ACC112 (cell line): Measurements from ENCODE around the gene LRFN2.

Experiments used
- H2AFZ ChIP-seq: fragments of 200-600 bp; sonication (generic); one replicate; pipeline ENCODE4 v1.6.0; 2017; ENCODE audit warnings: antibody characterized with exemption, low read length; ENCODE audit not compliant: unreplicated experiment
- H3K27ac ChIP-seq: fragments of 200-600 bp; sonication (generic); 2 replicates; pipeline ENCODE4 v1.5.1; 2014; ENCODE audit warnings: low read depth, mild to moderate bottlenecking, antibody characterized with exemption, low read length, moderate library complexity
- H3K27me3 ChIP-seq: fragments of 200-600 bp; sonication (generic); 2 replicates; pipeline ENCODE4 v1.6.1; 2014; ENCODE audit warnings: mild to moderate bottlenecking, antibody characterized with exemption, low read length, moderate library complexity, mixed read lengths; ENCODE audit not compliant: insufficient read depth
- H3K36me3 ChIP-seq: fragments of 200-600 bp; sonication (generic); 2 replicates; pipeline ENCODE4 v1.6.1; 2016; ENCODE audit warnings: mild to moderate bottlenecking, antibody characterized with exemption, low read length, moderate library complexity, mixed read lengths; ENCODE audit not compliant: insufficient read depth
- H3K4me1 ChIP-seq: fragments of 200-600 bp; sonication (generic); one replicate; pipeline ENCODE4 v1.6.1; 2016; ENCODE audit warnings: low read length, mixed read lengths; ENCODE audit not compliant: insufficient read depth, unreplicated experiment, control insufficient read depth
- H3K4me3 ChIP-seq: fragments of 200-600 bp; sonication (generic); 2 replicates; pipeline ENCODE4 v1.5.1; 2014; ENCODE audit warnings: mild to moderate bottlenecking, low read depth, low read length
- H3K79me2 ChIP-seq: fragments of 200-600 bp; sonication (generic); one replicate; pipeline ENCODE4 v1.6.0; 2016; ENCODE audit warnings: low read length; ENCODE audit not compliant: control insufficient read depth, unreplicated experiment, insufficient read depth

LRFN2 gene

DNA sequence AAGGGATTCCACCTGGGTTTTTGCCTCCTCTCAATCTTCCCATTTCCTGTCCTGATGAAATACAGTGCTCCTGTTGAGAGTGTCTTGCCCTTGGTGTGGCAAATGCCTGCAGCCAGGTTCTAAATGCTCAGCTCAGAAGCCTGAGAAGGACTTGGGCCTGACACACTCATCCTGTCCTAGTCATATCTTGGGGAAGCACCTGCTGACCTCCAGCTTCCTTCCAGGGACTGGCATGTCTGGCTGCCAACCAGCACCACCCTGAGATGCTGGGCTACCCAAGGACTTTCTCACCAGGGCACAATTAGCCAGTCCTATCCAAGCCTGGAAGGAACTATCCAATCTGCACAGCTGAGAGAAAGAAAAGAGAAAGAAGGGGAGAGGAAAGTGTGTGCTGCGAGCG lies 43.4 kb downstream of the LRFN2 start:
- H3K4me1 ChIP-seq = no peaks in the 10 kb centered on the region
- H3K79me2 ChIP-seq = no peaks in the 10 kb centered on the region
- H3K36me3 ChIP-seq = no peaks in the 10 kb centered on the region
- no peak overlapping the region for H3K27ac ChIP-seq
- no peaks in the 10 kb centered on the region for H3K27me3 ChIP-seq
- H3K4me3 ChIP-seq = no peak overlapping the region
- H2AFZ ChIP-seq = no peak overlapping the region

DNA sequence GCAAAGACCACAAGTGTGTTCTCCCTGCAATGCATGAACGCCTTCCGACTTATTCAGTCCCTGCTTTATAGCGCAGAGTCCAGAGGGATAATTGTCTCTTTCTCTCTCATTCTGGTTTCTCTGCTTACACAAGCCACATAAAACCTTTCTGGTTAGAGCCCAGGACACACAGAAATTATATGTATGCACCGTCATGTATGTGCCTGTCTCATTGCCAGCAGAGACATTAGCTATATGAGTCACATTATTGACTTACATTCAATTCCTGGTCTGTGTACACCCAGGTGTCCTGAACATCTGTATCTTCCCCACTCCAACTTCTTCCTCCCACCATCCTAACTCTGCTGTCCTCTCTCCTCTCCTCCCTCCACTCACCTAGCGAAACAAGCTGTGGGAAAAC lies 44.0 kb downstream of the LRFN2 start:
- H3K79me2 ChIP-seq = no peaks in the 10 kb centered on the region
- H3K27me3 ChIP-seq = no peaks in the 10 kb centered on the region
- no peak overlapping the region for H3K27ac ChIP-seq

DNA sequence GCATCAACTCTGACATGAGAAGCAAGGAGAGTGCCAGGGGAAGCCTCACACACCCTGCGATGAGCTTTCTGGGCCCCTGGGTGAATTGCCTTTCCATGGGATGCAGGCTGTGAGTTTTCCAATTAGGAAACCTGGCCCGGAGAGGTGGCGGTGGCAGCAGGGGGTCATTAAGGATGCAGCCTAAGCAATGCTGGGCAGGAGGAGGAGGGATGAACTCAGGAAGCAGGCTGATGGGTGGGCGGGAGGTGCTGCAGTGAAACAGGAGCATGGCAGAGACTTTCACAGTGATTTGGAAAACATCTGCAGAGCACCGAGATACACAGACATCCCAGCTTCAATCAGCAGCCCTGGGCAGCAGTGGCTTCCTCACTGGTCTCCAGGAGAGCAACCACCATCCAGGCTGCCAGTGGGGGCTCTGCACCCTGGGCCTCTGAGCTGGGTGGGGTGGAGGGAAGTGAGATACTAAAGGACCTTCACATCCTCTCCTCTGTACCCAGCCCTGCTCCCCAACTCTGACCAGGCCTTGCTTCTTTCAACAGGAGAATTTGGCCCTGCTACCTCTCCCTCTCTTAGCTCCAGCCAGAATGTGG lies 44.9 kb downstream of the LRFN2 start:
- no peaks in the 10 kb centered on the region for H3K27me3 ChIP-seq
- H3K4me3 ChIP-seq = no peak overlapping the region
- H3K36me3 ChIP-seq = no peaks in the 10 kb centered on the region

More for the DNA sequence above, 44.0 kb downstream of the LRFN2 start:
- no peak overlapping the region for H2AFZ ChIP-seq
- H3K4me1 ChIP-seq = no peaks in the 10 kb centered on the region
- no peaks in the 10 kb centered on the region for H3K36me3 ChIP-seq
- no peak overlapping the region for H3K4me3 ChIP-seq

DNA sequence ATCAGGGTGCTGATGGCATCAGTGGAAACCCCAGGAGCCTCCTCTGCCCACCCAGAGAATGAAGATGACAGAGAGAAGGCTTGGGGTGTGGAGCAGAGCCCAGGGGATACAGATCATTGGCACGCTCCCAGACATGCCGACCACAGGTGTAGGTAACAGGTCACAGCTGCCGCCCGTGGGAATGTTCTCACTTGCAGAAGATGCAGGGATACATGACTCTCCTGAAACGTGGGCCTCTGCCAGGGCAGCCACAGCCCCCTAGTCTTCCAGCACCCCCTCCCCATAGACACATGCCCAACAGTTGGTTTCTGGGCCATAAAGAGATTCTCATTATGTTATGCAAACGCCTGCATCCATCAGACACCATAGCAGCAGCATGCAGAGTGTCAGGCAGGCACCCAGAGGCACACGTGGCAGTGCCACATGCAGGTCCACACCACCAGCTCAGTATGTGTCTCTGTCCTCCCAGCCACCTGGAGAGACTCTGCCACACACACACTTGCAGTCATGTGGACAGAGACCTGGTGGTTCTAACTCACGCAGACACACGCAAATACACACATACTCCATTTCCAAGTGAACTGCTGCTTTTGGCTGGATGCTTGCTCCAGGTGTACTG lies 45.5 kb downstream of the LRFN2 start:
- H3K27me3 ChIP-seq = no peaks in the 10 kb centered on the region
- no peak overlapping the region for H3K4me3 ChIP-seq

More for the DNA sequence above, 44.9 kb downstream of the LRFN2 start:
- H3K79me2 ChIP-seq = no peaks in the 10 kb centered on the region
- H3K27ac ChIP-seq = no peak overlapping the region
- H3K4me1 ChIP-seq = no peaks in the 10 kb centered on the region
- no peak overlapping the region for H2AFZ ChIP-seq

DNA sequence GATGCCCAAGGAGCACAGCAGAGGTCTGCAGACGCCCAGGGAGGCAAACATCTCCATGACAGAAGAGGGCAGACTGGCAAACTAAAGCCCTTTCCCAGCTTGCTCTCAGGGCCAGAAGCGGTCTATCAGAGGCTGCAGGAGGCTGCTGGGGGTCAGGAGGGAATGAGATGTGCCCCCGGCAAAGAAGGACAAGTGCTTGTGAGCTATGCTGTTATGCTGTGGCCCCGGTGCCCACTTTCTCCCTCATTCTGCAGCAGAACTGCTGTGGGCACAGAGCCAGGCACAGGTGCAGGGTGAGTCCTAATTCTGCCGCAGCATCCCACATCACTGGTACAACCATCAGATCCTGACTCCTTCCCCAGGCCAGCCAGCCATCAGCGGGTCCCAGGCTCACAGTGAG lies 46.4 kb downstream of the LRFN2 start:
- Histone ChIP-seq H3K79me2 (no peaks in the 10 kb centered on the region), H3K4me1 (no peaks in the 10 kb centered on the region)

More for the DNA sequence above, 45.5 kb downstream of the LRFN2 start:
- Histone ChIP-seq H3K27ac (no peak overlapping the region), H3K36me3 (no peaks in the 10 kb centered on the region), H2AFZ (no peak overlapping the region), H3K79me2 (no peaks in the 10 kb centered on the region), H3K4me1 (no peaks in the 10 kb centered on the region)

DNA sequence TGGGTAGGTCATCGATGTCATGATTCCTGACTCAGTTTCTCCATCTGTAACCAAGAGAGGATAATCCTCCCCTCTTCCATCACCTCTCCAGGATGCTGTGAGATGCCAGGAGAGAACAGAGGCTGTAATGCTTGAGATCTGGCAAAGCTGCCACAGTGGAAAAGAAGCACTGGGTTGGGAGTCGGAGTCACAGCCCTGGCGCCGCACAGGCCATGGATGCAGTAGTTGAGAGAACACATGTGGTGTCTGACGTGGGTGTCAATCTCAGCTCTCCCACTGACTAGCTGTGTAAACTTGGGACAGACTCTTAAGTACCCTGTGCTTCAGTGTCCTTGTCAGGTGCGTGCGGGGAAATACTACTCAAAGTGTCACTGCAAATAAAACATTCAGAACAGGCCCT lies 47.3 kb downstream of the LRFN2 start:
- H2AFZ ChIP-seq = no peak overlapping the region

More for the DNA sequence above, 46.4 kb downstream of the LRFN2 start:
- Histone ChIP-seq H3K36me3 (no peaks in the 10 kb centered on the region), H2AFZ (no peak overlapping the region), H3K4me3 (no peak overlapping the region), H3K27me3 (no peaks in the 10 kb centered on the region), H3K27ac (no peak overlapping the region)

DNA sequence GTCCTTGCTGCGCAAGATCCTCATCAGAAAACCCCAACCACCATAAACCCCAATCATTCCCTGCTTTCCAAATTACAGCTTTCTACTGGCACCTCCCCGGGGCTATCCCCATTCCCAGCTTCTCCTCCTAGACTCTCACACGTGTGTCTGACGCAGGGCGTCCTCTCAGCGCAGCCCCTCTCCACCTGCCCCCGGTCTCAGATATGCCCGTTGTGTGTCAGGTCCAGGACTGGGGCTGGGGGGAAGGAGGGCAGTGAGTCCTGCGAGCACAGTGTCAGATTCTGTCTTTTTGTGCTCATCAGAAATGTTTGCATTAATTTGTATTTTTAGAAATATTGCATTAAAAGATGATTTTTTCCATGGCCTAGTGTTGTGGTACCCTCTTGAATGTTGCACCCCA lies 48.6 kb downstream of the LRFN2 start:
- H3K4me1 ChIP-seq = no peaks in the 10 kb centered on the region
- H3K4me3 ChIP-seq = no peak overlapping the region
- no peaks in the 10 kb centered on the region for H3K36me3 ChIP-seq
- H3K27me3 ChIP-seq = no peaks in the 10 kb centered on the region
- H2AFZ ChIP-seq = no peak overlapping the region
- no peak overlapping the region for H3K27ac ChIP-seq
- no peaks in the 10 kb centered on the region for H3K79me2 ChIP-seq

More for the DNA sequence above, 47.3 kb downstream of the LRFN2 start:
- Histone ChIP-seq H3K79me2 (no peaks in the 10 kb centered on the region), H3K27ac (no peak overlapping the region), H3K36me3 (no peaks in the 10 kb centered on the region), H3K4me1 (no peaks in the 10 kb centered on the region), H3K4me3 (no peak overlapping the region), H3K27me3 (no peaks in the 10 kb centered on the region)

GRCh38 chr6:40537446-40537845 lies 49.7 kb downstream of the LRFN2 start:
- Histone ChIP-seq H3K36me3 (no peaks in the 10 kb centered on the region), H3K4me1 (no peaks in the 10 kb centered on the region), H3K4me3 (no peak overlapping the region), H2AFZ (no peak overlapping the region), H3K27ac (no peak overlapping the region), H3K27me3 (no peaks in the 10 kb centered on the region), H3K79me2 (no peaks in the 10 kb centered on the region)

DNA sequence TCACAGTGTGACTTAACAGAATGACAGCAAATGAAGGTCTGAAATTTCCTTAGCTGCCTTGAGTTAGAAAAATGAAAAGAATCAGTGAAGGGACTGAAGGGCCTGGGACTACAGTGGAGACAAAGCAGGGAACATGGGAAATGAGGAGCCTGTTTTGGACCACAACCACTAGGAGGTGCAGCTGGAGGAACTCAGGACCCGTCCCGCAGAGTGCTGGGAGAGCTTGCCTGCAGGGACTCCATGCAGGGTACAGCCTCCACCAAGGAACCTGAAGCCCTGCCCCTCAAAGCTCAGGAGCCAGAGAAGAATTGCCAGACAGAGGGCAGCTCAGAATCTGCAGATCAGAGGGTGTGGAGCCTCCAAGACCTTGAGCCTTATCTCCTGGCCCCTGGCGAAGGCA lies 50.7 kb downstream of the LRFN2 start:
- Histone ChIP-seq H3K4me1 (no peaks in the 10 kb centered on the region), H2AFZ (no peak overlapping the region), H3K79me2 (no peaks in the 10 kb centered on the region), H3K27me3 (no peaks in the 10 kb centered on the region), H3K27ac (no peak overlapping the region), H3K4me3 (no peak overlapping the region), H3K36me3 (no peaks in the 10 kb centered on the region)

- H3K79me2 ChIP-seq = no peaks in the 10 kb centered on the region
- H3K4me1 ChIP-seq = no peaks in the 10 kb centered on the region
- no peak overlapping the region for H3K27ac ChIP-seq
- H3K4me3 ChIP-seq = no peak overlapping the region
- H3K27me3 ChIP-seq = no peaks in the 10 kb centered on the region
- no peaks in the 10 kb centered on the region for H3K36me3 ChIP-seq
- H2AFZ ChIP-seq = no peak overlapping the region
Measured at GRCh38 chr6:40535819-40536380, 51.3 kb downstream of the LRFN2 start.
